Tibial artery (tissue), 4 donors: Measurements from ENCODE around the gene ASB7.

Experiments
- DNase-seq, 2 donors: peaks; one replicate each; pipeline ENCODE4 v3.0.0-alpha.2; 2019
- H3K27ac ChIP-seq, 2 donors: fragments of 200-600 bp; sonication (generic) in 1 of 2; 1 replicate in 1 of 2; 2 replicates in 1 of 2; pipeline ENCODE4 v1.5.1; 2018 to 2019; ENCODE audit warnings: mild to moderate bottlenecking in 1 of 2
- H3K27me3 ChIP-seq, 2 donors: fragments of 200-600 bp; sonication (generic) in 1 of 2; one replicate each; pipeline versions ENCODE4 v1.5.1 to v1.6.0; 2016 to 2019
- H3K36me3 ChIP-seq, 3 donors: fragments of 200-600 bp; sonication (generic) in 2 of 3; one replicate each; pipeline ENCODE4 v1.5.1; 2016 to 2019; ENCODE audit warnings: mild to moderate bottlenecking in 2 of 3
- H3K4me1 ChIP-seq, 4 donors: fragments of 200-600 bp; sonication (generic) in 2 of 4; 1 replicate in 3 of 4; 2 replicates in 1 of 4; pipeline ENCODE4 v1.5.1; 2016 to 2019
- H3K4me3 ChIP-seq, 2 donors: fragments of 200-600 bp; sonication (generic) in 1 of 2; 1 replicate in 1 of 2; 2 replicates in 1 of 2; pipeline ENCODE4 v1.5.1; 2018 to 2019; ENCODE audit warnings: mild to moderate bottlenecking in 2 of 2
- H3K9me3 ChIP-seq, 3 donors: fragments of 200-600 bp; sonication (generic) in 1 of 3; one replicate each; pipeline ENCODE4 v1.5.1; 2016 to 2019
- intact Hi-C: fragments of 100-400 bp; cut with DNase I; formaldehyde crosslinking; loops from one replicate; pipeline ENCODE4 v1.15.0; 2023; ENCODE audit warnings: low total_unique reads
- TF ChIP-seq, protein P1 (sequence below), 2 experiments: fragments of 200-600 bp in 1 of 2; fragments of 450-650 bp in 1 of 2; IDR thresholded peaks; one replicate each; pipeline ENCODE4 v1.5.1; 2017 to 2019; ENCODE audit warnings: antibody characterized with exemption in 2 of 2, mild to moderate bottlenecking in 1 of 2, moderate library complexity in 1 of 2

Gene ASB7

DNA sequence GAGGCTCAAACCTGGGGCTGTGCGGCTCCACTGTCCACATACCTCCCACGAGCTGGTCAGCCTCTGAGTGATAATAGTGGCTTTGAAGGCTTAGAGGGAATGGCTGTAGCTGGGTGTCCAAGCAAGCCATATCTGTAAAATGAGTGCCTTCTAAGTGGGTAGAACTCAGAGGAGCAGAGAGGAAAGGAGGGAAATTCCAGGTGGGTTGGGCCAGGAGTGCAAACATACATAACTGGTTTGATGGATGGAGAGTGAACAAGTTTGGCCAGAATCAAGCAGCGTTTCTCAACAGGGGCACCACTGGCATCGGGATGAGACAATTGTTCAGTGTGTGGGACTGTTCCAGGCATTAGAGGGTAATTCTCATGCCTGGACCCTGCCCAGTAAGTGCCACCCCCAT is 91.1 kb downstream of the ASB7 start:
- DNase-seq = peak in 1 of 2 donors; percentile 35
- H3K27ac ChIP-seq = no peak overlapping the region
- TF ChIP-seq, protein P1, sequence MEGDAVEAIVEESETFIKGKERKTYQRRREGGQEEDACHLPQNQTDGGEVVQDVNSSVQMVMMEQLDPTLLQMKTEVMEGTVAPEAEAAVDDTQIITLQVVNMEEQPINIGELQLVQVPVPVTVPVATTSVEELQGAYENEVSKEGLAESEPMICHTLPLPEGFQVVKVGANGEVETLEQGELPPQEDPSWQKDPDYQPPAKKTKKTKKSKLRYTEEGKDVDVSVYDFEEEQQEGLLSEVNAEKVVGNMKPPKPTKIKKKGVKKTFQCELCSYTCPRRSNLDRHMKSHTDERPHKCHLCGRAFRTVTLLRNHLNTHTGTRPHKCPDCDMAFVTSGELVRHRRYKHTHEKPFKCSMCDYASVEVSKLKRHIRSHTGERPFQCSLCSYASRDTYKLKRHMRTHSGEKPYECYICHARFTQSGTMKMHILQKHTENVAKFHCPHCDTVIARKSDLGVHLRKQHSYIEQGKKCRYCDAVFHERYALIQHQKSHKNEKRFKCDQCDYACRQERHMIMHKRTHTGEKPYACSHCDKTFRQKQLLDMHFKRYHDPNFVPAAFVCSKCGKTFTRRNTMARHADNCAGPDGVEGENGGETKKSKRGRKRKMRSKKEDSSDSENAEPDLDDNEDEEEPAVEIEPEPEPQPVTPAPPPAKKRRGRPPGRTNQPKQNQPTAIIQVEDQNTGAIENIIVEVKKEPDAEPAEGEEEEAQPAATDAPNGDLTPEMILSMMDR (IDR thresholded peaks at IDR 0.05) = no peak
- H3K9me3 ChIP-seq = peaks cover 0 to 3% (median 0%) of the 10 kb centered on the region in 3 donors
- H3K27me3 ChIP-seq = no peaks in the 10 kb centered on the region
- intact Hi-C loops = no loop called here
- H3K4me1 ChIP-seq = no peaks in the 10 kb centered on the region
- no peak overlapping the region for H3K4me3 ChIP-seq
- H3K36me3 ChIP-seq = no peaks in the 10 kb centered on the region

DNA sequence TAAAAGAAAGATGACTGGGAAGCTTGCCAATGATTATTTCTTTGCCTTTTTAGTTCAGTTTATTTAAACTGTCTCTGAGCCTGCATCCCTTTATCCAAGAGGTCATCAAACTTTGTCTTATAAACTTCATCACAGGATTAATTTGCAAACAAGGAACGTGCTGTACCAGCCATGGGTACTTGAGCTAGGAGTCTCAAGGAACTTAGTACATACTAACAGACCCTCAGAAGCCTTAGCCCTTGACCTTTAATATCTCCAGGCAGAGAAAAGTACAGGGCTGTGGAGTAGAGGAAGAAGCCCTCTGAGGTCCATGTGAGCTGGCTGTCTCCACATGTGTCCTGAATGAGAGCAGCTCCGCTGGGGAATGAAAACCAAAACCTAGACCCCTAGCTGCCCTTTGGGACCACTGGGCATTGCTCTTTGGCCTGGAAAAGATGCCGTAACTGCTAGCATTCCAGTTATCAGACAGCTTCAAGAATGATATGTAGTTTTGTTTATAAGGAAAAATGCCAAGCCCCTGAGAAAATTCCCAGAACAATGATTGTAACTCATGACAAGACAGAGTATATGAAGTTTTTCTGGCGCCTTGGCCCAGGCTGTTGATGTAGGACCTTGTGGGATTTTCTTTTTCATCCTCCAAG is 92.1 kb downstream of the ASB7 start:
- no peak overlapping the region for H3K27ac ChIP-seq

DNA sequence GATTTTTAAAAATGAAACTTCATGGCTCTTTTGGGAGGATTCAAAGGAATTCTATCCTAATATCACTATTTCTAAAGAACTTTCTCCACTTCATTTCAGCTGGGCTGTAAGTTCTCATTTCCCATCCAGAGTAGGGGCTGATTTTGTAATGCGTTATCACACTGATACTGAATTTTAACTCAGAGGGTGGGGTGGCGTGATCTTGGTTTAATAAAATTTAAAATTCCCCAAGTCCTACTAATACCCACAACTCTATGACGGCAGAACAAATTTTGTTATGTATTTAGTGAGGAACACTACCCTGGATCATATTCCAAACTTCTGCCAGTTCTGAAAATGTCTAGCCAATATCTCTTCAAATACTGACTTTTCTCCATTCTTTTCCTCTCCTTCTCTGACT is 92.7 kb downstream of the ASB7 start:
- Histone ChIP-seq H3K27me3 (no peaks in the 10 kb centered on the region), H3K36me3 (no peaks in the 10 kb centered on the region), H3K4me3 (no peak overlapping the region), H3K4me1 (no peaks in the 10 kb centered on the region), H3K27ac (no peak overlapping the region), H3K9me3 (peaks cover 0 to 3% (median 0%) of the 10 kb centered on the region in 3 donors)
- TF ChIP-seq, protein P1 (IDR thresholded peaks at IDR 0.05) = no peak
- intact Hi-C loops = no loop called here
- no peak for DNase-seq

More for the DNA sequence above, 92.1 kb downstream of the ASB7 start:
- no peaks in the 10 kb centered on the region for H3K27me3 ChIP-seq
- H3K9me3 ChIP-seq = peaks cover 0 to 3% (median 0%) of the 10 kb centered on the region in 3 donors
- TF ChIP-seq, protein P1 (IDR thresholded peaks at IDR 0.05) = no peak
- H3K4me1 ChIP-seq = no peaks in the 10 kb centered on the region
- peak in 1 of 2 donors; percentile 49 for DNase-seq
- no peaks in the 10 kb centered on the region for H3K36me3 ChIP-seq
- H3K4me3 ChIP-seq = no peak overlapping the region
- intact Hi-C loops = no loop called here

DNA sequence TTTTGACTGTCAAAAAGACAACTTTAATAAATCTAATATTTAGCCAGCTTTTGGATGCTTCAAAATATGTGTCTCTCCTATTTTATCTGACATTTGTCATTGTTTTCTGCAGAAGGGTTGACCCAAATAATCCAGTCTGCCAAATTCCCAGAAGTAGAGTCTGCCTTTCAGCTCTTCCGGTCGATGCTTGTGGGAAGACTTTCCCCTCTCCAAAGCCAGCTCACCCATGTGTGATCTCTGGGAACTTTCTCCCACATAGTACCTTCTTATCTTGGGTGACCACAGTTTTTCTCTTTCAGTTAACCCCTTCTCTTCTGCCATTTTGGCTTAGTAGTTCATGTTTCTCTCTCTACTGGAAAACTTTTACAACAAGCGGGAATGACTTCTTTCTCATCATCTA is 94.1 kb downstream of the ASB7 start:
- Histone ChIP-seq H3K4me3 (no peak overlapping the region), H3K9me3 (peaks cover 0 to 3% (median 0%) of the 10 kb centered on the region in 3 donors), H3K27ac (no peak overlapping the region), H3K36me3 (no peaks in the 10 kb centered on the region), H3K4me1 (no peaks in the 10 kb centered on the region), H3K27me3 (no peaks in the 10 kb centered on the region)
- intact Hi-C loops = no loop called here
- no peak for DNase-seq
- TF ChIP-seq, protein P1 (IDR thresholded peaks at IDR 0.05) = no peak
